CD4-positive, alpha-beta T cell (primary cell): ENCODE measurements around the gene ZNF521. TPM values are rescaled to one million over a fixed set of nuclear protein-coding genes. Genes with fewer than 3 reads are reported as not detected.

Experiments used
- ATAC-seq: fragments of 200-7000 bp; cut with Tn5 transposase; one replicate; pipeline ENCODE4 v1.10.0; 2022; ENCODE audit warnings: mild to moderate bottlenecking; ENCODE audit not compliant: poor library complexity
- CTCF ChIA-PET: fragments of 350-600 bp; sonication (Branson Sonifier 250); formaldehyde crosslinking; loops from one replicate; lab custom pipeline; 2021; ENCODE audit warnings: antibody characterized with exemption, inconsistent platforms; lab: Charles Lee
- POLR2A ChIA-PET: fragments of 350-600 bp; sonication (Branson Sonifier 250); formaldehyde crosslinking; loops from one replicate; lab custom pipeline; 2021; ENCODE audit warnings: antibody characterized with exemption, inconsistent platforms; lab: Charles Lee
- DNase-seq, 14 experiments: peaks; one replicate each; pipeline ENCODE4 v3.0.0-alpha.2; 2013 to 2020; ENCODE audit warnings: mixed read lengths in 2 of 14
- H3K27ac ChIP-seq, 2 donors: one replicate each; pipeline versions ENCODE4 v1.5.1 to v1.7.0; 2013; ENCODE audit warnings: low read length in 2 of 2, low read depth in 1 of 2, mild to moderate bottlenecking in 1 of 2
- H3K27me3 ChIP-seq, 2 experiments: 1 replicate in 1 of 2; 2 replicates in 1 of 2; pipeline versions ENCODE4 v1.6.1 to v1.7.0; 2013; ENCODE audit warnings: low read length in 2 of 2, control low read depth in 1 of 2, mild to moderate bottlenecking in 1 of 2, moderate library complexity in 1 of 2; ENCODE audit not compliant: insufficient read depth in 2 of 2, control insufficient read depth in 1 of 2
- H3K36me3 ChIP-seq: one replicate; pipeline ENCODE4 v1.6.1; 2013; ENCODE audit warnings: low read length, control low read depth; ENCODE audit not compliant: insufficient read depth
- H3K4me1 ChIP-seq: one replicate; pipeline ENCODE4 v1.6.1; 2013; ENCODE audit warnings: low read length, control low read depth; ENCODE audit not compliant: insufficient read depth
- H3K4me3 ChIP-seq: one replicate; pipeline ENCODE4 v1.5.1; 2013; ENCODE audit warnings: mild to moderate bottlenecking, low read length, moderate library complexity
- H3K9me3 ChIP-seq, 2 experiments: 1 replicate in 1 of 2; 2 replicates in 1 of 2; pipeline versions ENCODE4 v1.6.1 to v1.7.0; 2013; ENCODE audit warnings: low read length in 2 of 2, mild to moderate bottlenecking in 2 of 2, control low read depth in 1 of 2, moderate library complexity in 1 of 2; ENCODE audit not compliant: control insufficient read depth in 1 of 2, insufficient read depth in 1 of 2
- H3K27ac Mint-ChIP-seq: one replicate; pipeline ENCODE4 v1.8.0; 2020; ENCODE audit warnings: mixed read lengths
- H3K27me3 Mint-ChIP-seq: one replicate; pipeline ENCODE4 v1.8.0; 2021; ENCODE audit warnings: mixed read lengths
- H3K36me3 Mint-ChIP-seq: one replicate; pipeline ENCODE4 v1.8.0; 2021; ENCODE audit warnings: low read depth, mixed read lengths
- H3K4me1 Mint-ChIP-seq: one replicate; pipeline ENCODE4 v1.8.0; 2021; ENCODE audit warnings: low read depth, mixed read lengths
- H3K4me3 Mint-ChIP-seq: one replicate; pipeline ENCODE4 v1.8.0; 2020; ENCODE audit warnings: mild to moderate bottlenecking, mixed read lengths
- H3K9me3 Mint-ChIP-seq: one replicate; pipeline ENCODE4 v1.8.0; 2020; ENCODE audit warnings: mixed read lengths
- intact Hi-C, 2 experiments: fragments of 100-400 bp; cut with DNase I in 1 of 2; cut with micrococcal nuclease in 1 of 2; formaldehyde crosslinking; loops; one replicate each; pipeline versions ENCODE4 v1.15.1 to v1.9.0; 2023 to 2025; cut with DNase I, micrococcal nuclease
- total RNA-seq, 174 experiments: library from RNA in 2 of 174; stranded (reverse) in 2 of 174; gene quantifications; one replicate each; pipeline ENCODE4 v1.2.3 and lab custom pipeline; 2021 to 2026
- TF ChIP-seq, protein P1 (sequence below): fragments of 200-600 bp; IDR thresholded peaks from one replicate; pipeline ENCODE4 v1.8.0; 2022; ENCODE audit warnings: antibody characterized with exemption, mild to moderate bottlenecking

The ZNF521 gene
- total RNA-seq, 2 experiments from 2014 or later = not detected

DNA sequence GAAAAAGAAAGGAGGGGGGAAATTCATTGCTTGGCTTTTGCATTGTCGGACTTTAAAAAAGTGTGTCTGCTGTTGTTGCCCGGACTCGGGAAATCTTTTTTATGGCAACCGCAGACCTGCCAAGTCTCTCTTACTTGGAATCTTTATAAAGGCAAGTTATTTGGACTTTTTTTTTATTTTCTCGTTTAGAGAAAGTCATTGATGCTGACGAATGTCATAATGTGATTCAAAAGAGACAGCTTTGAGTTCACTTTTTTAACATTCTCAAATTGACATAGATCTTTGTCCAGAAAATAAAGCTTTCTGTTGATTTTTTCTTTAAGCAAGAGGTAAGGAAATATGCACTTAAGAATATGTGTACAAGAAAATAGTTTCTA lies 651 bp upstream of the ZNF521 start:
- H3K4me3 Mint-ChIP-seq = peak overlapping the region; percentile 69
- H3K27ac Mint-ChIP-seq = no peak overlapping the region
- peaks cover 28% of the 10 kb centered on the region for H3K4me1 ChIP-seq
- peaks cover 0 to 13% of the 10 kb centered on the region in 2 experiments for H3K9me3 ChIP-seq
- H3K27me3 ChIP-seq = peaks cover 32 to 62% of the 10 kb centered on the region in 2 experiments
- H3K27me3 Mint-ChIP-seq = peaks cover 66% of the 10 kb centered on the region
- no peaks in the 10 kb centered on the region for H3K36me3 ChIP-seq
- POLR2A ChIA-PET = no interaction called here
- peaks cover 16% of the 10 kb centered on the region for H3K4me1 Mint-ChIP-seq
- H3K4me3 ChIP-seq = no peak overlapping the region
- intact Hi-C loops = no loop called here
- TF ChIP-seq, protein P1, sequence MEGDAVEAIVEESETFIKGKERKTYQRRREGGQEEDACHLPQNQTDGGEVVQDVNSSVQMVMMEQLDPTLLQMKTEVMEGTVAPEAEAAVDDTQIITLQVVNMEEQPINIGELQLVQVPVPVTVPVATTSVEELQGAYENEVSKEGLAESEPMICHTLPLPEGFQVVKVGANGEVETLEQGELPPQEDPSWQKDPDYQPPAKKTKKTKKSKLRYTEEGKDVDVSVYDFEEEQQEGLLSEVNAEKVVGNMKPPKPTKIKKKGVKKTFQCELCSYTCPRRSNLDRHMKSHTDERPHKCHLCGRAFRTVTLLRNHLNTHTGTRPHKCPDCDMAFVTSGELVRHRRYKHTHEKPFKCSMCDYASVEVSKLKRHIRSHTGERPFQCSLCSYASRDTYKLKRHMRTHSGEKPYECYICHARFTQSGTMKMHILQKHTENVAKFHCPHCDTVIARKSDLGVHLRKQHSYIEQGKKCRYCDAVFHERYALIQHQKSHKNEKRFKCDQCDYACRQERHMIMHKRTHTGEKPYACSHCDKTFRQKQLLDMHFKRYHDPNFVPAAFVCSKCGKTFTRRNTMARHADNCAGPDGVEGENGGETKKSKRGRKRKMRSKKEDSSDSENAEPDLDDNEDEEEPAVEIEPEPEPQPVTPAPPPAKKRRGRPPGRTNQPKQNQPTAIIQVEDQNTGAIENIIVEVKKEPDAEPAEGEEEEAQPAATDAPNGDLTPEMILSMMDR = no peak
- H3K9me3 Mint-ChIP-seq = no peaks in the 10 kb centered on the region
- ATAC-seq (no peak), DNase-seq (no peak)
- H3K27ac ChIP-seq = no peak overlapping the region
- CTCF ChIA-PET = no interaction called here
- H3K36me3 Mint-ChIP-seq = no peaks in the 10 kb centered on the region

DNA sequence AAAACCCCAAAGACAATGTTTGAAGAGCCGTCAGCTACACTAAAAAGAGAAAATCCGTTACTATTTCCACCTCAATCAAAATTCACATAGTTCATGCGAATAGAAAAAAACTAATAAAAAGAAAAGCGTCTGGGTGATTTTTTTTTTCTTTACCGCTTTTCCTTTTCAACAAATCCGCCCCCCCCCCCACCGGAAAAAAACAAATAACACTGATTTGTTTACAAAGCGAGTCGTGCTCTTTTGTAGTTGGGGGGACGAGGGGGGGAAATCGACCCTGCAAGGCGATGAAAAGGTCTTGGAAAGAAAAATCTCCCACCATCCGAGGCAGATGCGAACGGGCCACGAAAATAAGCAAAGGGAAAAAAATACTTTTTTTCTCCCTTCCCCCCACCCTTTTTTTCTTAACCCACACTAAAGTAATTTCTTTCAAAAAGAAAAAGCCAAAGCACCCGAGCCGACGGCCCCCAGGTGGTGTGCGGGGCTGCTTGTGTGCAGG lies 638 bp downstream of the ZNF521 start:
- no peaks in the 10 kb centered on the region for H3K36me3 ChIP-seq
- TF ChIP-seq, protein P1 = no peak
- H3K4me1 ChIP-seq = peaks cover 28% of the 10 kb centered on the region
- peak overlapping the region; percentile 33 for H3K4me3 ChIP-seq
- Mint-ChIP-seq H3K27ac (no peak overlapping the region), H3K4me1 (peaks cover 16% of the 10 kb centered on the region), H3K27me3 (peaks cover 78% of the 10 kb centered on the region), H3K4me3 (peak overlapping the region; percentile 83), H3K9me3 (no peaks in the 10 kb centered on the region), H3K36me3 (no peaks in the 10 kb centered on the region)
- ChIA-PET CTCF (no interaction called here), POLR2A (no interaction called here)
- no peak overlapping the region for H3K27ac ChIP-seq
- ATAC-seq (no peak), DNase-seq (no peak)
- H3K27me3 ChIP-seq = peaks cover 41 to 72% of the 10 kb centered on the region in 2 experiments
- peaks cover 0 to 13% of the 10 kb centered on the region in 2 experiments for H3K9me3 ChIP-seq
- intact Hi-C loops = no loop called here

DNA sequence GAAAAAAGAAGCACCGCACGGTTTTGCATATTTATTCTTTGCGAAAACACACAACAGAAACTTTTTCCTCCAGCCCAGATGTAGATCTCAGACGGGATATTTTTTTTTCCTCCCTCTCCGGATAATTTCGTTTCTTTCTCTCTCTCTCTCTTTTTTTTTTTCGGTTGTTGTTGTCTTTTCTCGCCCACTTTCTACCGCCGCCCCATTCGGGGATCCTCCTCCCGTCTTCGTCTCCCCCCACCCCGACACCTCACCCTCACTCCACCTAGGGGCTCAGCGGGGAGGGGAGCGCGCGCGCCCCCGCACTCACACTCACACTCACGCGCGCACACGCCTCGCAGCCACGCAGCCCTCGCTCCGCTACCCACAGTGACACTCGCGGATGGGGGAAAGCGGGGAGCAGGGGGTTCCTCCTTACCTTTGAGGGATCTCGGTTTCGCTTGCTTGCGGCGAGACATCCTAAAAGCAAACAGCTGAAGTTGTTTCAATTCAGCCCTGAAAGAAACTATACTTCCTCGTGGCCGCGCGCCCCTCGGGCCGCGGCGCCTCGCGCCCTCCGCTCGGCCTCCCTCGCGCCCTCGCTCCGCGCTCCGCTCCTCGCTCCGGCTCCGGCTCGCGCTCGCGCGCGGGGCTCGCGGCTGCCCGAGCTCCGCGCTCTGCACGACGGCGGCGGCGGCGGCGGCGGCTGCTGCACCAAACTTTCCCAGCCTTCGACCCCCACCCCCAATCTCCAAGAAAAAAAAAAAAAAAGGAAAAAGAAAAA lies 1.3 kb downstream of the ZNF521 start:
- Histone ChIP-seq H3K4me1 (peaks cover 28% of the 10 kb centered on the region), H3K36me3 (no peaks in the 10 kb centered on the region), H3K4me3 (peak overlapping the region; percentile 51), H3K9me3 (peaks cover 0 to 13% of the 10 kb centered on the region in 2 experiments), H3K27me3 (peaks cover 41 to 77% of the 10 kb centered on the region in 2 experiments), H3K27ac (no peak overlapping the region)
- ChIA-PET POLR2A (no interaction called here), CTCF (no interaction called here)
- peaks cover 81% of the 10 kb centered on the region for H3K27me3 Mint-ChIP-seq
- peak overlapping the region; percentile 83 for H3K4me3 Mint-ChIP-seq
- no peaks in the 10 kb centered on the region for H3K9me3 Mint-ChIP-seq
- TF ChIP-seq, protein P1 = no peak
- intact Hi-C loops = no loop called here
- DNase-seq = peak in 3 of 14 experiments; percentile 6 to 35 (median 25)
- H3K36me3 Mint-ChIP-seq = no peaks in the 10 kb centered on the region
- H3K4me1 Mint-ChIP-seq = peaks cover 16% of the 10 kb centered on the region
- ATAC-seq = no peak
- no peak overlapping the region for H3K27ac Mint-ChIP-seq
